GM23248 (cell line): ENCODE results near the gene STK16. TPM values are rescaled to one million over a fixed set of nuclear protein-coding genes. Genes with fewer than 3 reads are reported as not detected.

Experiments
- DNase-seq: peaks from one replicate; pipeline ENCODE4 v3.0.0-alpha.2; 2015
- H2AFZ ChIP-seq: fragments of 200-600 bp; sonication (generic); 2 replicates; pipeline ENCODE4 v1.6.1; 2016; ENCODE audit warnings: antibody characterized with exemption
- H3F3A ChIP-seq: fragments of 200-600 bp; sonication (generic); 2 replicates; pipeline ENCODE4 v1.6.1; 2016; ENCODE audit warnings: mild to moderate bottlenecking, antibody characterized with exemption, mixed run types; ENCODE audit not compliant: insufficient read depth
- H3K27ac ChIP-seq: fragments of 200-600 bp; sonication (generic); 2 replicates; pipeline ENCODE4 v1.5.1; 2016; ENCODE audit warnings: mild to moderate bottlenecking
- H3K27me3 ChIP-seq: fragments of 200-600 bp; sonication (generic); replicated peaks from 2 replicates; pipeline ENCODE4 v1.6.1; 2016; ENCODE audit warnings: mild to moderate bottlenecking; ENCODE audit not compliant: insufficient read depth
- H3K36me3 ChIP-seq: fragments of 200-600 bp; sonication (generic); 2 replicates; pipeline ENCODE4 v1.6.1; 2016; ENCODE audit warnings: low read depth, mild to moderate bottlenecking
- H3K4me1 ChIP-seq: fragments of 200-600 bp; sonication (generic); 2 replicates; pipeline ENCODE4 v1.6.1; 2016; ENCODE audit warnings: mild to moderate bottlenecking; ENCODE audit not compliant: insufficient read depth
- H3K4me2 ChIP-seq: fragments of 200-600 bp; sonication (generic); one replicate; pipeline ENCODE4 v1.6.1; 2016; ENCODE audit warnings: mild to moderate bottlenecking; ENCODE audit not compliant: unreplicated experiment
- H3K4me3 ChIP-seq: fragments of 200-600 bp; sonication (generic); 2 replicates; pipeline ENCODE4 v1.5.1; 2016; ENCODE audit warnings: mild to moderate bottlenecking
- H3K79me2 ChIP-seq: fragments of 200-600 bp; sonication (generic); 2 replicates; pipeline ENCODE4 v1.6.1; 2016; ENCODE audit warnings: mild to moderate bottlenecking; ENCODE audit not compliant: insufficient read depth
- H3K9ac ChIP-seq: fragments of 200-600 bp; sonication (generic); 2 replicates; pipeline ENCODE4 v1.6.1; 2016; ENCODE audit warnings: mild to moderate bottlenecking
- H3K9me2 ChIP-seq: fragments of 200-600 bp; sonication (generic); 2 replicates; pipeline ENCODE4 v1.6.1; 2016; ENCODE audit warnings: mixed run types, mild to moderate bottlenecking, moderate library complexity; ENCODE audit not compliant: insufficient read depth
- H3K9me3 ChIP-seq: fragments of 200-600 bp; sonication (generic); one replicate; pipeline ENCODE4 v1.6.1; 2017; ENCODE audit warnings: low read depth
- H4K20me1 ChIP-seq: fragments of 200-600 bp; sonication (generic); 2 replicates; pipeline ENCODE4 v1.6.0; 2016; ENCODE audit not compliant: insufficient read depth
- EZH2 ChIP-seq: fragments of 200-600 bp; sonication (generic); IDR thresholded peaks from 2 replicates; pipeline ENCODE4 v1.6.1; 2018; ENCODE audit warnings: antibody characterized with exemption, mild to moderate bottlenecking; ENCODE audit not compliant: insufficient read depth, poor library complexity, severe bottlenecking
- EZH2phosphoT487 ChIP-seq: fragments of 200-600 bp; sonication (generic); IDR thresholded peaks from 2 replicates; pipeline ENCODE4 v1.6.1; 2018; ENCODE audit warnings: antibody characterized with exemption, moderate library complexity, mild to moderate bottlenecking, low read depth; ENCODE audit not compliant: insufficient read depth
- WGBS, 2 experiments: methylation state at CpG; one replicate each; pipeline ENCODE4 v1.1.6; 2015 to 2017; ENCODE audit warnings: low lambda C conversion rate in 2 of 2, low coverage in 1 of 2; ENCODE audit errors: missing lambda C conversion rate in 2 of 2; 5-methylcytosine and 5-hydroxymethylcytosine counted together
- in situ Hi-C: fragments of 300-500 bp; cut with MboI; formaldehyde crosslinking; loops from 2 replicates; pipeline ENCODE4 v1.15.0; 2020
- polyA plus RNA-seq: library from polyadenylated mRNA; unstranded; fragments of >200 nt; fragmentation: Nextera tagmentation; extraction: Ambion mirVana; gene quantifications from 2 replicates; pipeline ENCODE4 v1.2.1, GENCODE V29; 2016
- total RNA-seq: library from RNA; depleted of rRNA; stranded (reverse); fragments of >200 nt; shearing (Covaris generic); gene quantifications from 2 replicates; pipeline ENCODE4 v1.2.3, GENCODE V29; 2014

Gene STK16
- total and polyA plus RNA-seq, 2 experiments from 2014 or later, result 7.2 to 16.0 TPM

- in situ Hi-C loops, result no loop called here
- H3K36me3 ChIP-seq, result no peaks in the 10 kb centered on the region
These were observed 40.7 kb upstream of the STK16 start for GRCh38 chr2:219204425-219205164.

GRCh38 chr2:219205165-219205538, 40.1 kb upstream of the STK16 start:
- peaks cover 11% of the 10 kb centered on the region; the same call in 1 of the 2 replicates for H3K4me1 ChIP-seq
- no peaks in the 10 kb centered on the region for H3K9me2 ChIP-seq
- no peaks in the 10 kb centered on the region for H3K9me3 ChIP-seq
- in situ Hi-C loops, result no loop called here
- 78 to 79% methylated on average over 5 of the region's 5 CpGs for WGBS, 2 experiments
- no peaks in the 10 kb centered on the region for H4K20me1 ChIP-seq
- no peak overlapping the region for H2AFZ ChIP-seq
- no peak overlapping the region for H3K27ac ChIP-seq
- 0 out of 2 replicates have a peak, but pooled peaks cover 3% of the 10 kb centered on the region for H3K79me2 ChIP-seq
- TF ChIP-seq EZH2 (no peak), EZH2phosphoT487 (no peak)
- no peak overlapping the region for H3K4me2 ChIP-seq
- H3K36me3 ChIP-seq, result no peaks in the 10 kb centered on the region
- no peaks in the 10 kb centered on the region for H3K27me3 ChIP-seq
- H3K9ac ChIP-seq, result no peak overlapping the region
- no peak for DNase-seq
- peaks cover 17% of the 10 kb centered on the region for H3F3A ChIP-seq
- H3K4me3 ChIP-seq, result no peak overlapping the region

More at GRCh38 chr2:219204425-219205164, 40.7 kb upstream of the STK16 start:
- no peak overlapping the region for H3K27ac ChIP-seq
- H3F3A ChIP-seq, result peaks cover 17% of the 10 kb centered on the region
- H3K27me3 ChIP-seq, result no peaks in the 10 kb centered on the region
- H3K9me3 ChIP-seq, result no peaks in the 10 kb centered on the region
- H4K20me1 ChIP-seq, result no peaks in the 10 kb centered on the region
- no peak overlapping the region for H3K4me3 ChIP-seq
- H3K4me1 ChIP-seq, result peaks cover 11% of the 10 kb centered on the region; the same call in 1 of the 2 replicates
- H3K79me2 ChIP-seq, result 0 out of 2 replicates have a peak, but pooled peaks cover 3% of the 10 kb centered on the region
- H2AFZ ChIP-seq, result no peak overlapping the region
- H3K9me2 ChIP-seq, result no peaks in the 10 kb centered on the region
- H3K9ac ChIP-seq, result no peak overlapping the region
- DNase-seq, result no peak
- no peak overlapping the region for H3K4me2 ChIP-seq
- no peak for TF ChIP-seq EZH2phosphoT487
- WGBS, 2 experiments, result 70 to 73% methylated on average over 7 of the region's 7 CpGs

- Histone ChIP-seq H3K79me2 (0 out of 2 replicates have a peak, but pooled peaks cover 3% of the 10 kb centered on the region), H3K4me3 (peak overlapping the region; percentile 78), H3K9me3 (no peaks in the 10 kb centered on the region), H3K9me2 (no peaks in the 10 kb centered on the region), H3K36me3 (no peaks in the 10 kb centered on the region), H3F3A (peaks cover 17% of the 10 kb centered on the region), H4K20me1 (no peaks in the 10 kb centered on the region), H2AFZ (peak overlapping the region; percentile 88), H3K4me1 (peaks cover 11% of the 10 kb centered on the region; the same call in 1 of the 2 replicates), H3K9ac (peak overlapping the region; percentile 77), H3K27ac (peak overlapping the region; percentile 69), H3K27me3 (no peaks in the 10 kb centered on the region), H3K4me2 (peak overlapping the region; percentile 93)
- no peak for DNase-seq
- in situ Hi-C loops, result no loop called here
- TF ChIP-seq EZH2 (no peak), EZH2phosphoT487 (no peak)
- WGBS, 2 experiments, result 23 to 27% methylated on average over 7 of the region's 7 CpGs
These were observed 39.3 kb upstream of the STK16 start for GRCh38 chr2:219205981-219206327.

- DNase-seq, result peak; percentile 98
- Histone ChIP-seq H3K9me2 (no peaks in the 10 kb centered on the region), H3K4me3 (peak within 1 kb of the TSS; percentile 78), H3F3A (peaks cover 17% of the 10 kb centered on the region), H3K4me2 (peak within 1 kb of the TSS; percentile 93), H3K9me3 (no peaks in the 10 kb centered on the region), H3K36me3 (no peaks in the 10 kb centered on the region), H3K4me1 (peaks cover 11% of the 10 kb centered on the region; the same call in 1 of the 2 replicates), H3K27ac (peak within 1 kb of the TSS; percentile 69), H2AFZ (peak within 1 kb of the TSS; percentile 88), H3K27me3 (no peaks in the 10 kb centered on the region), H3K9ac (peak within 1 kb of the TSS; percentile 77), H4K20me1 (no peaks in the 10 kb centered on the region), H3K79me2 (0 out of 2 replicates have a peak, but pooled peaks cover 3% of the 10 kb centered on the region)
- in situ Hi-C loops, result no loop called here
- WGBS, 2 experiments, result 1% methylated on average over 46 to 54 of the region's 76 CpGs
- no peak for TF ChIP-seq EZH2phosphoT487
- TF ChIP-seq EZH2, result no peak
These were observed 38.7 kb upstream of the STK16 start, which contains the start of gene ZFAND2B for GRCh38 chr2:219206328-219207133. ZFAND2B (plus strand) TSS chr2:219206782; CDS start chr2:219206988, 206 bp downstream.
